Mesendoderm (in vitro differentiated cells): Measurements from ENCODE around the gene VWC2L.

Experiments
- DNase-seq: peaks from one replicate; pipeline ENCODE4 v3.0.0; 2013
- H2AK5ac ChIP-seq: 2 replicates; pipeline ENCODE4 v1.6.1; 2013; ENCODE audit warnings: low read length, inconsistent platforms
- H2BK120ac ChIP-seq: 2 replicates; pipeline ENCODE4 v1.6.1; 2013; ENCODE audit warnings: low read depth, mild to moderate bottlenecking, low read length, moderate library complexity, mixed read lengths
- H2BK15ac ChIP-seq: replicated peaks from 2 replicates; pipeline ENCODE4 v1.6.1; 2013; ENCODE audit warnings: low read depth, mild to moderate bottlenecking, moderate library complexity
- H2BK5ac ChIP-seq: 2 replicates; pipeline ENCODE4 v1.6.1; 2013; ENCODE audit warnings: low read length, inconsistent platforms
- H3K18ac ChIP-seq: 2 replicates; pipeline ENCODE4 v1.6.1; 2013; ENCODE audit warnings: mild to moderate bottlenecking, low read length, mixed read lengths
- H3K23ac ChIP-seq: one replicate; pipeline ENCODE4 v1.6.1; 2013; ENCODE audit warnings: low read length
- H3K27ac ChIP-seq: 2 replicates; pipeline ENCODE4 v1.5.1; 2013; ENCODE audit warnings: low read depth, mild to moderate bottlenecking, inconsistent platforms, low read length, moderate library complexity
- H3K27me3 ChIP-seq: 2 replicates; pipeline ENCODE4 v1.6.1; 2013; ENCODE audit warnings: low read length, control low read depth, mild to moderate bottlenecking, inconsistent platforms; ENCODE audit not compliant: insufficient read depth, poor library complexity
- H3K36me3 ChIP-seq: 2 replicates; pipeline ENCODE4 v1.6.1; 2013; ENCODE audit warnings: low read length, inconsistent platforms; ENCODE audit not compliant: control insufficient read depth, insufficient read depth
- H3K4ac ChIP-seq: one replicate; pipeline ENCODE4 v1.6.1; 2013; ENCODE audit warnings: low read depth, mild to moderate bottlenecking, low read length, moderate library complexity
- H3K4me1 ChIP-seq: 2 replicates; pipeline ENCODE4 v1.6.1; 2013; ENCODE audit warnings: low read depth, low read length, inconsistent platforms; ENCODE audit not compliant: control insufficient read depth
- H3K4me2 ChIP-seq: 2 replicates; pipeline ENCODE4 v1.6.1; 2013; ENCODE audit warnings: low read length
- H3K4me3 ChIP-seq: 2 replicates; pipeline ENCODE4 v1.5.1; 2013; ENCODE audit warnings: mild to moderate bottlenecking, low read length
- H3K56ac ChIP-seq: one replicate; pipeline ENCODE4 v1.6.1; 2013; ENCODE audit warnings: low read length
- H3K79me1 ChIP-seq: 2 replicates; pipeline ENCODE4 v1.6.1; 2013; ENCODE audit warnings: low read length, inconsistent platforms
- H3K79me2 ChIP-seq: 2 replicates; pipeline ENCODE4 v1.6.1; 2013; ENCODE audit warnings: mild to moderate bottlenecking, low read length; ENCODE audit not compliant: control insufficient read depth, insufficient read depth
- H3K9ac ChIP-seq: 2 replicates; pipeline ENCODE4 v1.6.1; 2013; ENCODE audit warnings: low read length, inconsistent platforms
- H4K5ac ChIP-seq: one replicate; pipeline ENCODE4 v1.6.1; 2013; ENCODE audit warnings: low read length
- H4K8ac ChIP-seq: one replicate; pipeline ENCODE4 v1.6.1; 2013; ENCODE audit warnings: low read depth, mild to moderate bottlenecking, control low read depth, low read length, moderate library complexity
- WGBS: extraction: QIAGEN DNeasy Blood & Tissue Kit; methylation state at CpG from one replicate; pipeline ENCODE4 v1.1.7; 2013; ENCODE audit warnings: low lambda C conversion rate, missing lambda C conversion rate; ENCODE audit not compliant: insufficient coverage; ENCODE audit errors: extremely low coverage; 5-methylcytosine and 5-hydroxymethylcytosine counted together

Gene VWC2L

DNA sequence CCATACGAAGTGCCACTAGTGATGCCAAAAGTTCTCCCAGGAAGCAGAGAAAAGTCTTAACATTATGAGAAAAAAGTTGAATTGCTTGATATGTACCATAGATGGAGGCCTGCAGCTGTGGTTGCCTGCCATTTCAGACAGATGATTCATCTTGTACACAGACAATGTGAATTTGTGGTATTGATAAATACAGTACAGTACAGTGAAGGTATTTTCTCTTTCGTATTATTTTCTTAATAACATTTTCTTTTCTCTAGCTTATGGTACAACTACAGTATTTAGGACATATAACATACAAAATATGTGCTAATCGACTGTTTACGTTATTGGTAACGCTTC, 33.6 kb upstream of the VWC2L start:
- no peak overlapping the region for H3K9ac ChIP-seq
- H3K56ac ChIP-seq, result no peak overlapping the region
- H3K79me2 ChIP-seq, result no peaks in the 10 kb centered on the region
- H3K18ac ChIP-seq, result no peak overlapping the region
- H3K4me3 ChIP-seq, result no peak overlapping the region
- H3K4ac ChIP-seq, result no peak overlapping the region
- no peak overlapping the region for H3K23ac ChIP-seq
- H2AK5ac ChIP-seq, result no peak overlapping the region
- WGBS, result no CpG with 5 or more reads among the region's 5 CpGs
- no peak overlapping the region for H3K27ac ChIP-seq
- H2BK120ac ChIP-seq, result no peak overlapping the region
- H4K8ac ChIP-seq, result no peak overlapping the region
- H3K79me1 ChIP-seq, result no peaks in the 10 kb centered on the region
- no peaks in the 10 kb centered on the region for H3K4me1 ChIP-seq
- H2BK5ac ChIP-seq, result no peak overlapping the region
- no peak for DNase-seq
- no peak overlapping the region for H2BK15ac ChIP-seq
- H3K36me3 ChIP-seq, result no peaks in the 10 kb centered on the region
- H4K5ac ChIP-seq, result no peak overlapping the region
- no peak overlapping the region for H3K4me2 ChIP-seq
- H3K27me3 ChIP-seq, result no peaks in the 10 kb centered on the region

DNA sequence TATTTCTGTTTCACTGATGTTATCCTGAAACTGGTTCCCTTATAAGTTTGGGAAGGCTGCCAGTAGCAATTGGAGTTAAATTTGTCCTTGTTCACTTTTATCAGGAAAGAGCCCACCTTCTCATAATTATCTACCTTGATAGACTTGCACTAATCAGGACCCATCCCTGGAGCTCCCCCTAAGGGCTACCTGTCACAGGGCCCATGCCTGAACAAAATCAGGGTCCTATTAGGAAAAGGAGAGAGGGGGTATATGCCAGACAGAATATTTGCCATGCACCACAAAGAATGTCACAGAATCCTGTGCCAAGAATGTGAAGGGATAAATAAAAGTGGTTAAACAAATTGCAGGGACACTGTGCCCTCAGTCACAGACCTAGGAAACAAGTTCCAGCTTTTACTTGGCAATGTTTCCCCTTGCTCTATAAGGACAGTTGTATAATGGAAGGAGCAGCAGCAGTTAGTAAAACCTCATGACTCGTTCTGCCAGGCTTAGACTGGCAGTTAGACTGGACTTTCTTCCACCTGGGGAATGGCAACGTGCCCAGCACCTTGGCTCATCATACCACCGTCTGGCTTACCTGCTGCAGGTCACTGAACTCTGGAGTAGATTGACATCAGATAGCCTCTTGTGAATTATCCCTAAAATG, 32.3 kb upstream of the VWC2L start:
- H3K9ac ChIP-seq, result no peak overlapping the region
- H3K23ac ChIP-seq, result no peak overlapping the region
- no peak overlapping the region for H4K5ac ChIP-seq
- H3K4ac ChIP-seq, result no peak overlapping the region
- no peak overlapping the region for H2BK5ac ChIP-seq
- no peak overlapping the region for H3K18ac ChIP-seq
- peak; percentile 13 for DNase-seq
- no peak overlapping the region for H4K8ac ChIP-seq
- no peaks in the 10 kb centered on the region for H3K27me3 ChIP-seq
- H3K27ac ChIP-seq, result no peak overlapping the region
- no CpG with 5 or more reads among the region's 3 CpGs for WGBS
- H2AK5ac ChIP-seq, result no peak overlapping the region
- no peak overlapping the region for H3K4me3 ChIP-seq
- H3K79me1 ChIP-seq, result no peaks in the 10 kb centered on the region
- H2BK120ac ChIP-seq, result no peak overlapping the region
- no peak overlapping the region for H3K56ac ChIP-seq
- H3K79me2 ChIP-seq, result no peaks in the 10 kb centered on the region
- no peak overlapping the region for H2BK15ac ChIP-seq
- H3K4me1 ChIP-seq, result no peaks in the 10 kb centered on the region
- no peak overlapping the region for H3K4me2 ChIP-seq
- no peaks in the 10 kb centered on the region for H3K36me3 ChIP-seq

DNA sequence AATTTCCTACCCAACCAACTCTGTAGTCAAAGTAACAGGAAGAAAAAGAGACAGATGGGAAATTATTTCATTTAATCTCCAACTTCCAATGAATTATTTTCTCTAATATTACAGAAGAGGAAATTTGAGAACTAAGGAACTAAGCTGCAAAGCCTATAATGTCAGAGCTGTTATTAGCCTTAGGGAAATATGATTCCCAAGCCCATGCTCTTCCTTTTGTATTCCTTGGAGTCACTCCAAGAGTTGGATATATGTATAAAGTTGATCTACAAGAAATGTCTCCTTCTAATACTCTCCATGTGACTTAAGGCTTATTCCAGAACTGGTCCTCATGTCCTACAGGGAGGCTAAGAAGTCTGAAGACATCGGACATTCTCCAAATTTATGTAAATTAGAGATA, 31.6 kb upstream of the VWC2L start:
- Histone ChIP-seq H3K9ac (no peak overlapping the region), H4K8ac (no peak overlapping the region), H4K5ac (no peak overlapping the region), H3K18ac (no peak overlapping the region), H3K4me2 (no peak overlapping the region), H3K27me3 (no peaks in the 10 kb centered on the region), H2BK15ac (no peak overlapping the region), H3K79me2 (no peaks in the 10 kb centered on the region), H3K4me1 (no peaks in the 10 kb centered on the region), H3K4me3 (no peak overlapping the region), H3K79me1 (no peaks in the 10 kb centered on the region), H3K56ac (no peak overlapping the region), H2BK120ac (no peak overlapping the region), H2BK5ac (no peak overlapping the region), H3K27ac (no peak overlapping the region), H3K23ac (no peak overlapping the region), H3K4ac (no peak overlapping the region), H2AK5ac (no peak overlapping the region), H3K36me3 (no peaks in the 10 kb centered on the region)
- DNase-seq, result no peak
- no CpG with 5 or more reads among the region's 1 CpG for WGBS

DNA sequence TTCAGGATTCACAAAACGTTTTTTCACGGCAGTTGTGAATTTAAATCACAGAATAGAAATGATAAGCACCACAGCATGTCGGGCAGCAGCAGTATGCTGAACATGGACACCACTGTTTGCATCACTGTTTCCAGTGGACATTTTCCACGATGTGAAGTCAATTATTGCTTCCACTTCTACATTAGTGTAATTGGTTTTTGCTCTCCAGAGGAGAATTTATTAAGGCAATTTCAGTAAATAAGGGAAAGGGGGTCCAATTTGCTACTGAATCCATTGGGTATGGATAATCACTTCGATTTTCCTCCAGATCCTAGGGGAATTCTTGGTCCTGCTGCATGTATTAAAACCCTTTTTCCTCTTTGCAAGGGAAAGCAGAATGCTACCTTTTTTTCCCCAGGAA, 30.2 kb upstream of the VWC2L start:
- H3K18ac ChIP-seq, result no peak overlapping the region
- no peak overlapping the region for H3K4me2 ChIP-seq
- H4K8ac ChIP-seq, result no peak overlapping the region
- H2BK15ac ChIP-seq, result no peak overlapping the region
- no CpG with 5 or more reads among the region's 5 CpGs for WGBS
- H2BK120ac ChIP-seq, result no peak overlapping the region
- H3K23ac ChIP-seq, result no peak overlapping the region
- no peak overlapping the region for H2AK5ac ChIP-seq
- H3K56ac ChIP-seq, result no peak overlapping the region
- H3K36me3 ChIP-seq, result no peaks in the 10 kb centered on the region
- H3K79me1 ChIP-seq, result no peaks in the 10 kb centered on the region
- no peaks in the 10 kb centered on the region for H3K79me2 ChIP-seq
- no peak overlapping the region for H2BK5ac ChIP-seq
- no peak overlapping the region for H3K4me3 ChIP-seq
- H3K4ac ChIP-seq, result no peak overlapping the region
- no peak overlapping the region for H3K27ac ChIP-seq
- H4K5ac ChIP-seq, result no peak overlapping the region
- H3K4me1 ChIP-seq, result no peaks in the 10 kb centered on the region
- no peak overlapping the region for H3K9ac ChIP-seq
- H3K27me3 ChIP-seq, result no peaks in the 10 kb centered on the region
- DNase-seq, result no peak

DNA sequence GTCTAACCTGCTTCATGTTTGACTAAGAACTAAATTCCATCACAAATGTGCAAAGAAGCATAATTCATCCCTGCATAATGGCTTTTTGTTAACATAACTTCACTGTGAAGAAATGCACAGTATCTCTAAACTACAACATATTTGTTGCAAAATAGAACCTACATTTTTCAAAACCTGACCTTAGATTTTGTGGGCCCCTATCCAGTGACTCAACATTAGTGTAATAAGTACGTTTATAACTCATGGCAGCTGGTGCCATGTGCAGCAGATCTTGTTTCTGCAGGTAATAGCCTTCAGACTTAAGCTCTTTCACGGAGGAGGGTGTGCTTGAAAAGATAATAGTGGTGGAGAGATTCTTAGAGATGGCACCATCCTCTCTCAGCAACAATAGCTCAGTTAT, 28.6 kb upstream of the VWC2L start:
- no peak overlapping the region for H2BK15ac ChIP-seq
- H3K18ac ChIP-seq, result no peak overlapping the region
- no peak overlapping the region for H3K4me3 ChIP-seq
- H3K36me3 ChIP-seq, result no peaks in the 10 kb centered on the region
- no peak overlapping the region for H3K23ac ChIP-seq
- H2BK120ac ChIP-seq, result no peak overlapping the region
- no peak overlapping the region for H3K56ac ChIP-seq
- no peak overlapping the region for H3K4me2 ChIP-seq
- no peak overlapping the region for H3K4ac ChIP-seq
- WGBS, result no CpG with 5 or more reads among the region's 2 CpGs
- H2BK5ac ChIP-seq, result no peak overlapping the region
- no peak overlapping the region for H3K27ac ChIP-seq
- no peaks in the 10 kb centered on the region for H3K27me3 ChIP-seq
- no peaks in the 10 kb centered on the region for H3K79me2 ChIP-seq
- no peak overlapping the region for H4K8ac ChIP-seq
- H2AK5ac ChIP-seq, result no peak overlapping the region
- no peaks in the 10 kb centered on the region for H3K4me1 ChIP-seq
- no peaks in the 10 kb centered on the region for H3K79me1 ChIP-seq
- H3K9ac ChIP-seq, result no peak overlapping the region
- H4K5ac ChIP-seq, result no peak overlapping the region
- DNase-seq, result no peak

DNA sequence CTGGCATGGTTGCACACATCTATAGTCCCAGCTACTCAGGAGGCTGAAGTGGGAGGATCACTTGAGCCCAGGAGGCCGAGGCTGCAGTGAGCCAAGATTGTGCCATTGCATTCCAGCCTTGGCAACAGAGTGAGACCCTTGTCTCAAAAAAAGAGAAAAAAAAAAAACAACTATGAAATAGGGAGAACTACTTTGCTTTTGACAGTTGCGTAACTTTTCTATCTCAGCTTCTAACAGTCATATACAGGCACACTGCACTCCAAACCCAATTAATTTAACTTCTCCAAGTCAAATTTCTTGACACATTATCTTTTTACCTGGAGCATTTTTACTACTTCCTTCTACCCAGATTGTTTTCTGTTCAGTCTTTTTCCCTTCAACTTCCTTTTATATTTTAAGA, 24.1 kb upstream of the VWC2L start:
- no peaks in the 10 kb centered on the region for H3K4me1 ChIP-seq
- H3K56ac ChIP-seq, result no peak overlapping the region
- H3K79me2 ChIP-seq, result no peaks in the 10 kb centered on the region
- H3K27me3 ChIP-seq, result no peaks in the 10 kb centered on the region
- H2BK15ac ChIP-seq, result no peak overlapping the region
- no peak for DNase-seq
- H3K9ac ChIP-seq, result no peak overlapping the region
- no peak overlapping the region for H4K8ac ChIP-seq
- no CpG with 5 or more reads among the region's 2 CpGs for WGBS
- no peak overlapping the region for H2BK5ac ChIP-seq
- no peaks in the 10 kb centered on the region for H3K79me1 ChIP-seq
- H3K36me3 ChIP-seq, result no peaks in the 10 kb centered on the region
- no peak overlapping the region for H2AK5ac ChIP-seq
- no peak overlapping the region for H2BK120ac ChIP-seq
- no peak overlapping the region for H3K23ac ChIP-seq
- no peak overlapping the region for H3K18ac ChIP-seq
- no peak overlapping the region for H3K4me3 ChIP-seq
- no peak overlapping the region for H3K4me2 ChIP-seq
- H4K5ac ChIP-seq, result no peak overlapping the region
- H3K4ac ChIP-seq, result no peak overlapping the region
- no peak overlapping the region for H3K27ac ChIP-seq
